Mucosa of stomach (tissue), 1 donor: ENCODE measurements around the gene SLC37A1.

ENCODE experiments used
- H3K27me3 ChIP-seq: one replicate; pipeline ENCODE4 v1.7.0; 2013; ENCODE audit warnings: mild to moderate bottlenecking, low read length; ENCODE audit not compliant: control insufficient read depth, insufficient read depth
- H3K36me3 ChIP-seq: one replicate; pipeline ENCODE4 v1.7.0; 2013; ENCODE audit warnings: low read length; ENCODE audit not compliant: control insufficient read depth, insufficient read depth
- H3K4me1 ChIP-seq: one replicate; pipeline ENCODE4 v1.7.0; 2013; ENCODE audit warnings: mild to moderate bottlenecking, low read length; ENCODE audit not compliant: control insufficient read depth, insufficient read depth
- H3K4me3 ChIP-seq: one replicate; pipeline ENCODE4 v1.7.0; 2013; ENCODE audit warnings: low read length
- H3K9ac ChIP-seq: one replicate; pipeline ENCODE4 v1.7.0; 2013; ENCODE audit warnings: mild to moderate bottlenecking, low read length, moderate library complexity
- H3K9me3 ChIP-seq: one replicate; pipeline ENCODE4 v1.7.0; 2013; ENCODE audit warnings: mild to moderate bottlenecking, low read length, moderate library complexity; ENCODE audit not compliant: control insufficient read depth
- donor health status: Pancreatic carcinoma.

SLC37A1 gene

GRCh38 chr21:42555756-42556438 is 42.2 kb downstream of the SLC37A1 start:
- Histone ChIP-seq H3K9me3 (no peaks in the 10 kb centered on the region), H3K27me3 (no peaks in the 10 kb centered on the region), H3K4me1 (no peaks in the 10 kb centered on the region), H3K4me3 (no peak overlapping the region), H3K36me3 (peaks cover 39% of the 10 kb centered on the region), H3K9ac (no peak overlapping the region)

DNA sequence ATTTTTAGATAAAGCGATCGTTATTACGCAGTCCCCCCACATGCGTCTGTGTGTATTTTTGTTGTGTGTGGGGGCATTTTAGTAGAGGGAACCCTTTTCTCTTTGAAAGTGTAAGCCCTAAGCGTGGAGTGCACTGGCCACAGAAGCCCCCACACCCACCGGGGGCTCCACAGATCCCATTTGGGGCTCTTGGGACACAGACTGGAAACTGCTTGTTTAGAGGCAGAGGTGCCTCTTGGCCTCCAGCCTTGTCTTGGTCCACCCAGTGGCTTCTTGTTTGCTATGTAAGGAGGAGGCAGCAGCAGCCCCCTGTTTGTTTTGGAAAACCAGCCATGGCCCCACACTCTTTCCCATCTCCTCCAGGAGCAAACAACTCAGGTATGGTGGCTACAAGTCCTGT is 42.8 kb downstream of the SLC37A1 start:
- H3K27me3 ChIP-seq: no peaks in the 10 kb centered on the region
- peaks cover 39% of the 10 kb centered on the region for H3K36me3 ChIP-seq
- H3K4me1 ChIP-seq: peaks cover 2% of the 10 kb centered on the region
- no peaks in the 10 kb centered on the region for H3K9me3 ChIP-seq
- no peak overlapping the region for H3K9ac ChIP-seq
- no peak overlapping the region for H3K4me3 ChIP-seq

DNA sequence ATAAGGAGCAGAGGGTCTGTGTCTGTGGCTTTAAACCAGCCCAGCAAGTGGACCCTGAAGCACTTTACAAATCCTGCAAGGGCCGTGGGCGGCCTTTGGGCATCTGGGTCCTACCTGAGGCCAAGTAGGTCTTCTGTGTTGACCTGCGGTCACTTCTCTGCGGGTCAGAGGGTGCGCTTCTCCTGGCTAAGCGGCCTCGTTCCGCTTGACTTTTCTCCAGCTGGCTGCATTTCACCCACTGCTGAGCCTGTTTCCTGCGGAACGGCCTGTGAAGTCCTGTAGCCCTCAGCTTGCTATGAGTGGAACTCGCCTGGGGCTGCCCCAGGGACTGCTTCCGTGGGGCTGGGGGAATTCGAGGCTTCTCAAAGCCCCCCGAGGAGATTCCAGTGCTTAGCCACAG is 43.3 kb downstream of the SLC37A1 start:
- Histone ChIP-seq H3K4me1 (peaks cover 7% of the 10 kb centered on the region), H3K36me3 (peaks cover 44% of the 10 kb centered on the region), H3K9me3 (no peaks in the 10 kb centered on the region), H3K27me3 (no peaks in the 10 kb centered on the region), H3K9ac (no peak overlapping the region), H3K4me3 (no peak overlapping the region)

DNA sequence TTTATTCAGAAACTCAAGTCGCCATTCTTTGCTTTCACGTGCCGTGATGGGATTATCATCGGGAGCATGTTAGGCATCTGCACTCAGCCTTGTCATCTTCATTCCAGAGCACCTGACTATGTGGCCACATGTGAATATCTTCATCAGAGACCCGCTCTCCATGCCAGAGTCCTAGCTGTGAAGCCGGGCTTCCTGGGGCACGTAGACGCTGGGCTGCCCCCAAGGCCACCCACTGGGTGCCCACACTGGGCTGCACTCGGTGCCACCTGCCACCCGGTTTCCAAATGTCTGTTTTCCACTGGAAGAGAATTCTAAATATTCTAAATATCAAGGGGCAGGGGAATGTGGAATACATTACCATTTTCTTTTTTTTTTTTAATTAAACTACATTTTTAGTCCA is 43.8 kb downstream of the SLC37A1 start:
- Histone ChIP-seq H3K4me3 (no peak overlapping the region), H3K4me1 (peaks cover 8% of the 10 kb centered on the region), H3K9ac (no peak overlapping the region), H3K27me3 (no peaks in the 10 kb centered on the region), H3K9me3 (no peaks in the 10 kb centered on the region), H3K36me3 (peaks cover 45% of the 10 kb centered on the region)

DNA sequence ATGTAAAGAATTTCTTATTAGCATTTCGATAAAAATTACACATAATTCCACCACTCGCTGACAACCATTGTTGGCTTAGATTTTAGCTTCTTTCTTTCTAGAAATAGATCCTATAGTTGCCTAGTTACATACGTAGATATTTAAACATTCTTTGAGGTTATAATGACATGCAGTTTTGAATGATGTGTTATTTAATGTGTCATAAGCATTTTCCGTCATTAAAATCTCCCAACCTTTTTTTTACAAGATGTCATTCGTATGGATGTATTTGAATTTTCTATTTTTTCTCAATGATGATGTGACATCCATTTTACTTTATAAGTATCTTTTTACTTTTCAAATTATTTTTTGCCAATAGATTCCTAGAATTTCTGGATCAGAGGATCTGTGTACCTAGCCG is 44.7 kb downstream of the SLC37A1 start:
- Histone ChIP-seq H3K36me3 (peaks cover 45% of the 10 kb centered on the region), H3K9ac (no peak overlapping the region), H3K27me3 (no peaks in the 10 kb centered on the region), H3K4me1 (peaks cover 8% of the 10 kb centered on the region), H3K4me3 (no peak overlapping the region), H3K9me3 (no peaks in the 10 kb centered on the region)

DNA sequence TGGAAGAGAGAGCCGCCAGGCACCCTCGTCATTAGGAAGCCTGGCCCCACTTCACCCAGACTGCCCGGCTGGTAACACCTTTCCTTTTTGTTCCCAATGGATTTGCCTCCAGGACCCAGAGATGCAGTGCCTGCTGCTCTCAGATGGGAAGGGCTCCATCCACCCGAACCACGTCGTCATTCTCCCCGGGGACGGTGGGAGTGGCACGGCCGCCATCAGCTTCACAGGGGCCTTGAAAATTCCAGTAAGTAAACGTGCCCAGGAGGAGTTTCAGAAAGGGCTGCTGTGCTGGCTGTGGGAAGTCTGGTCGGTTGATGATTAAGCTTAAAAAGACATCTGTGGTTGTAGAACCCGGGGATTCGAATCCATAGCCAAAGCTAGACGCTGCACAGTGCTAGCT is 45.2 kb downstream of the SLC37A1 start:
- Histone ChIP-seq H3K4me3 (no peak overlapping the region), H3K27me3 (no peaks in the 10 kb centered on the region), H3K9ac (no peak overlapping the region)

GRCh38 chr21:42559326-42559725 is 45.7 kb downstream of the SLC37A1 start:
- Histone ChIP-seq H3K4me1 (peaks cover 8% of the 10 kb centered on the region), H3K9ac (no peak overlapping the region), H3K36me3 (peaks cover 42% of the 10 kb centered on the region)

More for the DNA sequence above, 45.2 kb downstream of the SLC37A1 start:
- peaks cover 8% of the 10 kb centered on the region for H3K4me1 ChIP-seq
- peaks cover 45% of the 10 kb centered on the region for H3K36me3 ChIP-seq
- H3K9me3 ChIP-seq: no peaks in the 10 kb centered on the region

GRCh38 chr21:42560517-42561179 is 47.0 kb downstream of the SLC37A1 start:
- H3K9me3 ChIP-seq: no peaks in the 10 kb centered on the region
- H3K4me3 ChIP-seq: no peak overlapping the region
- H3K27me3 ChIP-seq: no peaks in the 10 kb centered on the region
- no peak overlapping the region for H3K9ac ChIP-seq
- H3K4me1 ChIP-seq: peaks cover 8% of the 10 kb centered on the region
- H3K36me3 ChIP-seq: peaks cover 38% of the 10 kb centered on the region

More at GRCh38 chr21:42559326-42559725, 45.7 kb downstream of the SLC37A1 start:
- Histone ChIP-seq H3K27me3 (no peaks in the 10 kb centered on the region), H3K9me3 (no peaks in the 10 kb centered on the region), H3K4me3 (no peak overlapping the region)

- peaks cover 33% of the 10 kb centered on the region for H3K36me3 ChIP-seq
- no peaks in the 10 kb centered on the region for H3K27me3 ChIP-seq
- H3K9ac ChIP-seq: no peak overlapping the region
- H3K4me1 ChIP-seq: peaks cover 8% of the 10 kb centered on the region
- no peak overlapping the region for H3K4me3 ChIP-seq
- H3K9me3 ChIP-seq: no peaks in the 10 kb centered on the region
Observed at GRCh38 chr21:42561762-42562650, 48.4 kb downstream of the SLC37A1 start.

DNA sequence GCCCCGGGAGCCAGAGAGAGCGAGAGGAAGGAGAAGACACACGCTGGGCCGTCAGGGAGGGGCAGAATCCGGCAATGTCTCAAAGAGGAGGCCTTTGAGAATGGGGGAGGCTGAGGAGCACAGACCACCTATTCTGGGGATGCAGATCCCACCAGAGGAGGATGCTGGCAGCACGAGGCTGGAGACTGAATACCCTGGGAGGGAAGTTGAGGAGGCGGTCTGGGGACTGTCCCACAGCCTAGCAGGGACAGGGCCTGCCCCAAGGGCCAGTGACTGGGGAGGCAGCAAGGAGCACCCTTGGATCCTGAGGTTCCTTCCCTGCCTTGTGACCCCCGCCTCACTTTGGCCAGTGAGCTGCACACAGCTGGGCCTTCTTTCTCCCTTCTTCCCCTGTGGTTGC is 49.2 kb downstream of the SLC37A1 start:
- H3K4me3 ChIP-seq: no peak overlapping the region
- H3K9me3 ChIP-seq: no peaks in the 10 kb centered on the region
- peaks cover 8% of the 10 kb centered on the region for H3K4me1 ChIP-seq
- H3K9ac ChIP-seq: no peak overlapping the region
- H3K36me3 ChIP-seq: peaks cover 32% of the 10 kb centered on the region
- no peaks in the 10 kb centered on the region for H3K27me3 ChIP-seq

- Histone ChIP-seq H3K4me3 (no peak overlapping the region), H3K9me3 (no peaks in the 10 kb centered on the region), H3K9ac (no peak overlapping the region), H3K4me1 (peaks cover 8% of the 10 kb centered on the region), H3K27me3 (no peaks in the 10 kb centered on the region), H3K36me3 (peaks cover 32% of the 10 kb centered on the region)
Observed at GRCh38 chr21:42563261-42563660, 49.6 kb downstream of the SLC37A1 start.

- Histone ChIP-seq H3K9ac (no peak overlapping the region), H3K4me1 (peaks cover 8% of the 10 kb centered on the region), H3K36me3 (peaks cover 36% of the 10 kb centered on the region), H3K27me3 (no peaks in the 10 kb centered on the region), H3K9me3 (no peaks in the 10 kb centered on the region), H3K4me3 (no peak overlapping the region)
Observed at GRCh38 chr21:42563686-42564085, 50.0 kb downstream of the SLC37A1 start.
